HG02884 (cell line): ENCODE results near the gene VPS16.

Experiments
- ATAC-seq: cut with Tn5 transposase; IDR thresholded peaks from one replicate; pipeline ENCODE4 v1.9.1; 2021; ENCODE audit warnings: mild to moderate bottlenecking, moderate library complexity; ENCODE audit not compliant: unreplicated experiment

The VPS16 gene

DNA sequence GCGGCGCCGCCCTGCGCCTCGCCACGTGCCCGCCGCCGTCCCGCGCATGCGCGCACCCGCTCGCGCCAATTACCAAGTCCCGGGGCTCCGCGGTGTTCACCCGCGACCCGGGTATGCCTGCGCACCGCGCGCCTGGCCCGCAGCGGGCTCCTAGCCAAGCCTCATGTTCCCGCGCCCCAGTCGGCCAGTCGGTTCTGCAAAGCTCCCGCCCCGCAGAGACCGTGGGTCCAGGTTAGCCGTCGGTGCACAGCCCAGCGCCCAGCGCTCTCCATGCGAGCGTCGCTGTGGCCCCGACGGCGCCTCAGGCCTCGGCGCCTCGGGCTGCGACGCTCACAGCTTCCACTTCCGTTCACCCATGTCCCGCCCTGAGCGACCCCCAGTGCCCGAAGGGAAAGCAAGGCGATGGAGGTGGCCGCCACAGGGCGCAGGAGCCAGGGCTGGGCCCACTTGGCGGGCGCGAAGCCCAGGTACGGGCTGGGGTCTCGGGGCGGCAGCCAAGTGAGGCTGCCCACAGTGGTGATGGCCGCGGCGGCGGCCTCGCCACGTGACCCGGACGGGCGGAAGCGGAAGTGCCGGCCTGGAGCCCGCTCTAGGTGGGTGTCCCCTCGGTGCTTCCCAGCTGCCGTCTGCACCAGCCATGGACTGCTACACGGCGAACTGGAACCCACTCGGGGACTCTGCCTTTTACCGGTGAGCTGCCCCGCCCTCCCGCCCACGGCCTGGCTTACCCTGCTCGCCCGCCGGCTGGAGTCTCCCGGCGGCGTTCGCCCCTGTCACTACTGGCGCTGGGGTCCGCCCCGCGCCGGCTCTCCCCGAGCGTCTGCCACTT, at the start of gene VPS16, which contains the start of gene PCED1A:
TSS of gene VPS16 (plus strand) at position 608 of the 829 bp plus-strand sequence. CDS start at position 638, 30 bp downstream.
TSS of gene PCED1A (minus strand) at position 518 of the 829 bp plus-strand sequence. CDS start 743 bp downstream, outside the sequence.
- ATAC-seq: peak; percentile 92

DNA sequence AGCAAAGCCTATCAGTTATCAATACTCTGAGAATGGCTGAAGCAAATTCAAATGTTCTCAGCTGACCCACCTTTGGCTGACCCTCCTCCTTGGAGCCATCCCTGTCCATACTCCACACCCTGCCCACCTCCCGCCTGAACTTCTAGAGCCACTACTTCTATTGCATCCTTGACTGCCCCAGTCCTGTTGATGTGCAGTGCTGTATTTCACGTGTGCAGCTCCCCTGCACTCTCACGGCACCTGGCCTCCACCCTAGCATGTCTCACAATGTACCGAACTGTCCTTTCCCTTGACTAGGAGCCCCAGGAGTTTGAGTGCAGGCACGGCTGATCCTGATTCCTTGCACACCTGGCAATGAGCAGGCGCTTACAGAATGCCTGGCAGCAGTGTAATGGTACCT, 47.1 kb upstream of the VPS16 start:
- ATAC-seq: no peak

DNA sequence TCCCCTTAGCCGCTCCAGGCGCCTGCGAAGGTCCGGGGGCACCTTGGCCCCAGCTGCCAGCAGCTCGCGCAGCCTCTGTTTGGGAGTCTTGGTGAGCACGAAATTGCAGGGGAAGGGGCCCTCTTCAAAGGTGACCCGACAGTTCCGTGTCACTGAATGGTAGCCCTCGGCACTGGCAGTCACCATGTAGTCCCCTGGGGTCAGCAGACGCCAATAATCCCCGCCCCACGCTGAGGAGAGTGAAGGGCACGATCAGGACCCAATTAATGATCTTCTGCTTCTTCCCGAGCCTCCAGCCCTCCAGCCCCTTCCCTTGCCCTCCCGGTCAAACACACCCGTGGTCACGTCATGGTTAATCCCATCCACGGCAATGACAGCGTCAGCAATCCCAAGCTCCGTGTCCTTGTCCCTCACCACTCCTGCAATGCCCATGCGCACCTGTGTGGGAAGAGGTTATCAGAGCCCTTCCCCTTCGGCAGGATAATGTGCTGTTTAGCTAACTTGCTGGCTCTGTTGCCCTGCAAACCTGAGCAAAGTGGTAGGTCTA, 46.3 kb upstream of the VPS16 start:
- no peak for ATAC-seq

DNA sequence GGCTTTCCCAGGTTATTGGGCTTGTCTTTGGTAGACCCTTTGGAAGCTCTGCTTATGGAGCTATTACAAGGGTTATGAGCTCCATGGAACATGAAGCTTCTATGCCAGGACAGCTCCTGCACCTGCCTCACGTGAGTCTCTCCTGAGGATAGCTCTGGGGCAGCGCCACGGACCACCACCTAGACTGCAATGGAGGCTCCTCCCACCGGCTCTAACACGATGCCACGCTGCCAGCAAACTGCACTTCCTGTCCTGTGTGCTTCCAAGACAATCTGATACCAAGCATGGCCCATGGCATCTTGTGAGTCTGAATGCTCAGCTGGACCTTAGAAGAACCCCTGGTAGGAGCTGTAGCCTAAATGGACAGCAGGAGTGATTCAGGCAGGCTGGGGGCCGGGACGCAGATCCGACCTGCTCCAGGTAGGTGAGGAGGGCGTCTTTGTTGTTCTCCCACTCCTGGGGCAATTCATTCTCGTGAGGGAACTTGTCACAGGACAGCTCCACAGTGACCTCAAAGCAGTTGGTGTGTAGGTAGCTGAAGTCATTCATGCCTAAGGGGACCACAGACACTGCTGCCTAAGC, 45.6 kb upstream of the VPS16 start:
- ATAC-seq: no peak

DNA sequence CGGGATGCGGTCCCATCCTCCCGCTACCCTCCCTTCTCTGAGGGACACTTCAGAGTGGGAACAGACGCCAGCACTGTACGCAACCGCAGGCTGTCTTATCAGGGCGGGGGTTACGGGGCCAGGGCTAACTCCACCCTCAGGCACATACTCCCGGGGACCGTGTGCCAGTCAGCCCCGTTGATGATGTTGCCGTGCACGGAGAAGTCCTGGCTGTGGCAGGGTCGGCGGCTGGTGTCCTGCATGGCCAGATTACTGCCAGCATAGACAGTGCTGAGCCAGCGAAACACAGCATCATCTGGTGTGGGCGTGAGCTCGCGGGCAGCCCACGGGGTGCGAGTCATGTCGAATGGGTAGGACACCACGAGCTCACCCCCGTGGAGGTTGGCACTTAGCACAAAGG, 45.1 kb upstream of the VPS16 start:
- ATAC-seq: no peak

DNA sequence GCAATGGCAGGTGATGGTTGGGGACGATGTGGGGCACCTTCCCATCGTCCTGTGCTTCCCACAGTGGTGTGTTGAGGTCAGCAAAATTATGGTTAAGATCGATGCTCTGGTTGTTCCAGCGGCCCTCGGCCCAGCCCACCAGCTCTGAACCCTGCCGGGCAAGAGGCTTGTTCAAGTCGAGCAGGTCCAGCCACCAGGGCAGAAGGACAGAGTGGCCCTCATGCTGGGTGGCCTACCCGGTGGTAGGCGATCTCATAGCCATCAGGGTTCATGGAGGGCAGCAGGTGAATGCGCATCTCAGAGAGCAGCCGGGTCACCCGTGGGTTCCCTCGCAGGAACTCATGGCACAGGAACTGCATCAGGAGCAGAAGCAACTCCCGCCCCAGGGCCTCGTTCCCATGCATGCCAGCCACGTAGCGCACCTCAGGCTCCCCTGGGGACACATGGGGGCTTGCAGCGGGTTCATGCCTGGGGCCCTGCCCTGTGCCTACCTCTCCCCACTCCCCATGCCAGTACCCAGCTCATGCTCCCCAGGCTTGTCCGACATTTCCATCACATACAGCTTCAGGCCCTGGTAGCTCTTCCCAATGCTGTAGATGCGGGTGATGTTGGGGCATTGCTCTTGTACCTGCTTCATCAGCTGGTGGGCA, 44.4 kb upstream of the VPS16 start:
- no peak for ATAC-seq

DNA sequence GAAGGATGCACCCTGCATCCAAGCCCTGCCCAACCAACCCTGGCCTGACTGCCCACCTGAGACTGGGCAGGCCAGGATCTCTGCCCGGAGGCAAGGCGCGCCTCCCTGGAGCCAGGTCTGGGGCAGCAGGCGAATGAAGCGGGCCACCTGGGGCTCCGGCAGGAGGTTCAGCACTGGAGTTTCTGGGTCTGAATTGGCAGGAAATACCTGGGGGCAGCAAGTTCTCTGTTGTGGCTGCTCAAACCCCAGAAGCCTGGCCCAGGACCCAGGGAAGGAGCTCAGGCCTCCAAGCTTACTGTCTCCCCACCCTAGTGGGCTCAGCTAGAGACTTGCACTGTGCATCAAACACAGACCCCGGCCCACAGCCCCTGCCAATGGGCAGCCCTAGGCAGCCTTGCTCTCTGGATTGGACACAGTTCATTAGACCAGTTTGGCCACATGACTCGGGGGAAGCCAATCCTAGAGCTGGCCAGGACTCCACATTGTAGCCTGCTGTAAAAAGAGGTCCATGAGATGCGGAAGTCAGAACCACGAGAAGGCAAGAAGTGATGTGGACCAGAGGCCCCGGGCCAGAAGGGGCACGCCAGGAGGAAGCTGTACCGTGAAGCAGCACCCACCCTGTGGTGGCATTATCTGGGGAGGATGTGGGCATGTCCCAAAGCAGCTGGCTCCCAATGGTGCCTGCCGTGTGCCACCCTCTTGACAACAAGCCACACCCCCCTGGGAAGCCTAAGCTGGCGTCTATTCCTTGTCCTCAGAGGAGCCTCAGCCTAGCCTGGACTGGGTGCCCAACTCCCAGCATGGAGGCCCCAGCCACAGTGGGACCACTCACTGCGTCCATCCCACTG, 43.2 kb upstream of the VPS16 start:
- no peak for ATAC-seq

DNA sequence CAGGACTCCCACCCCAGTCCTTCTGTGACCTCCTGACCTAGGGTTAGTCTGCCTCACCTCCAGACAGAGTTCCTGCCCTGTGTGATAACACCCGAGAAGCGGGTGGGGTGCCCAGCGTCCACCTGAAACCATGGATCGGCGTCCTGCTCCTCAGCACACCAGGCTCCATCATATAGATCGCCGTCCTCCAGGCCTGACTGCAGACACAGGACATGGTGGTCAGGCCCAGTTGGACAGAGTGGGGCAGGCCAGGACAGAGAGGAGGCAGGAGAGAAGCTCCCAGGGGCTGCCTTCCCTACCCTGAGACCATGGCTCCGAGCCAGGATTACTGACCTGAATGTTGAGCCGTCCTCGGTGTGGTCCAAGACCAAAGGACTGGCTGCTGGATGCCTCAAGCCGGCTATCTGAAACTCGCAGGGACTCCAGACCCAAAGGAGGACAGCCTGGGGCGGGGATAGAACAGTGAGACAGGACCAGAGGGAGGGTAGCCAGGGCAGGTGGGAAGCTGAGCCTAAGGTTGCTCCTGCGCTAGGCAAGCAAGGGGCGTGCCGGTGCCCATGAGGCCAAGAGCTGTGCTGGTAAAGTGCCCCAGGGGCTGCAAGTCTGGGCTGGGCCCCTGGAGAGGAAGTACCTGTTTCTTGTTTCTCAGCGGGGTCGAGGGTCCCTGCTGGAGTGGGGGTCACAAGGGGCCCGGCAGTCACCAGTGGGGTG, 42.3 kb upstream of the VPS16 start:
- ATAC-seq: no peak

DNA sequence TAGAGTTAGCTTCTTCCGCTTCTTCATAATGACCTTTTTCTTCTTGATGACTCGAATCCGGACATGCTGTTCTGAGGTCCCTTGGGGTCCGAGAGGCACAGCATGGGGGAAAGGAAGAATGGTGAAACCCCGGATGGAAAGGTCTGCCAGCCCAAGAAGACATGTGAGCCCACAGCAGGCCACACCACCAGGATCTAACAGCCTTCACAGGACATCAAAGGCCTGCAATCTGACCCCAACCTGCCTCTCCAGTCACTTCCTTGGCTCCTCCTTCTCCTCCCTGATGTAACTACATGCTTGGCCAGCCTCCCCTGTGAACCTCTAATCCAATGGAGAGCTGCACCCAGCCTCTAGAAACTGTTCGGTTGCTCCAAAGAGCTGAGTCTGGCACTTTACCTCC, 41.7 kb upstream of the VPS16 start:
- ATAC-seq: no peak

DNA sequence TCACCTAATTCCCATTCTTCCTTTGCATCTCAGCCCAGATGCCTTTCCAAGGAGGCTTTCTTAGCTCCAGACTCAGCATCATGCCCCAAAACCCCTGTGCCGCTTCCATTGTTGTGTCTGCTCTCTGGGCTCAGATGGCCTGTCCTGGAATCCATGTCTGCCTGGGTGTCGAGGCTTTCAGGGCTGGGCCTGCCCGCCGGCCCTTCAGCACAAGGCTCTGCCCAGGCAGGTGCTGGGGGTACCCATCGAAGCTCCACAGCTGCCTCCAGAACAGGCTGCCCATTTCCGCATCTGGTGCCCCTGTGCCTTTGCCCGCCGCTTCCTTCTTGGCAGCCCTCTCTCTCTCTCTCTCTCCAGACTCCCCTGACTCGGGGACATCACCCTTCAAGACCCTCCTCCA, 41.3 kb upstream of the VPS16 start:
- no peak for ATAC-seq

DNA sequence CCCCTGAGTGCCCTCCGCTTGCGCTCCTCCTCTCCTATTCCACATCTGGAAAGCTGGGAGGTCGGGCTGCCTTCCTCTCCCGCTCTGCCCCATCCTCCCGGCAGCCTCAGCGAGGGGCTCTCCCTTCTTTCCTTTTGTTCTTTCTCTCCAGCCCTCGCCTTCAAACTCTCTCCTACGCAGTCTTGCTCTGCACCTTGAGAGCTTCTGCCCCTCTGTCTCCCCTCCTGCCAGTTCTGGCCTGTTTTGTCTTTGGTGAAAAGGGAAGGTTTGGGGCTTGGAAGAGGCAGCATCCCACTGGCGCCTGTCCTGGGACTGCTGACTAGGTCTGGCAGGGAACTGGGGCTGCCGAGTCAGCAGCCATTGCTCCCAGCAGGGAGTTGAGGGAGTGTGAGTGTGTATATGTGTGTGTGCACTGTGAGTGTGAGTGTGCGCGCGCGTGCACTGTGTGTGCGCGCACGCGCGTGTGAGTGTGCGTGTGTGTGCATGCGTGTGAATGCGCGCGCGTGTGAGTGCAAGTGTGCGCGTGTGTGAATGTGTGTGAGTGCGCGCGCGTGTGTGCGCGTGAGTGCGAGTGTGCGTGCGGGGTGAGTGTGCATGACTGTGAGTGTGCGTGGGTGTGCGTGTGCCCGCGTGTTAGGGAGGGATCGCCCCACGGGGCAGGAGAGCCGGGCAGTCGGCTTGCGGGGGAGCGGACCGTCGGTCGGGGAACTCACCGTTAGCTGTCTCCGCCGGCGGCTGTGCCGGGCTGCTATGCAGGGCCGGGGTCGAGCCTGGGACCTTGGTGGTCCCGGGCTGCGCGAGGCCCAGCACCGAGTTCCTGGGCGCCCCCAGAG, 40.6 kb upstream of the VPS16 start:
- ATAC-seq: no peak

DNA sequence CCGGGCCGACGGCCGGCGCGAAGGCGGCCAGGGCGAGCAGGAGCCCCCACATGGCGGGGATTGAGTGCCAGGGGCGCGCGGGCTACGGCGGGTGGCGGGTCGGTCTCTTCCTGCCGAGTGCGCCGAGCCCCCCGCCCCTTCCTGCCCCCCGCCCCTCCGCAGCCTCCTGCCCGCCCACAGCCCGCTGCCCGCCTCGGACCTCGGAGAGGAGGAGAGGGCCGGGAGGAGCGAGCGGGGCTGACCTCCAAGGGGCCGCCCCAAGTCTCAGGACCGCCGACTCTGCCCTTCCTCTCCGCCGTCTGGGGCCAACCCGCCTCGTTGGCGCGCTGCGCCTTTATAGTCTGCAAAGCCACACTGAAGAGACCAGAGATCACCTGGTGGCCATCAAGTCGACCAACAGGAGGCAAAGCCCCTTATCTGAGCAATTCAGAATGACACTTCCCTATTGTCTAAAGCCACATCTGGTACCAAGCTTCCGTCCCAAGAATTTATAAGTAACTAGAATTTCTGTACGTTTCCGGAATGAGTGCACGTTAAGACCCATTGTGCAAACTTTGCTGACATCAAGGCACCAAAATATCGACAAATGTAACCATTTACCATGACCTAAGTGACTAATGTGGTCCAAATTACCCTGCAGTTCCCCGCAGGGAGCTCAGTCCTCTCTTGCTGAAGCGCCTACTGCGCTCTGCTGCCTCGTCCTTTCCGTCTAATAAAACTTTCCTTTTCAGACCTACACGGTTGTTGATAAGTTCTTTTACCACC, 39.8 kb upstream of the VPS16 start, which contains the start of gene CPXM1:
TSS of gene CPXM1 (minus strand) at position 107 of the 765 bp plus-strand sequence. CDS start at position 52, 55 bp downstream.
- ATAC-seq: no peak

DNA sequence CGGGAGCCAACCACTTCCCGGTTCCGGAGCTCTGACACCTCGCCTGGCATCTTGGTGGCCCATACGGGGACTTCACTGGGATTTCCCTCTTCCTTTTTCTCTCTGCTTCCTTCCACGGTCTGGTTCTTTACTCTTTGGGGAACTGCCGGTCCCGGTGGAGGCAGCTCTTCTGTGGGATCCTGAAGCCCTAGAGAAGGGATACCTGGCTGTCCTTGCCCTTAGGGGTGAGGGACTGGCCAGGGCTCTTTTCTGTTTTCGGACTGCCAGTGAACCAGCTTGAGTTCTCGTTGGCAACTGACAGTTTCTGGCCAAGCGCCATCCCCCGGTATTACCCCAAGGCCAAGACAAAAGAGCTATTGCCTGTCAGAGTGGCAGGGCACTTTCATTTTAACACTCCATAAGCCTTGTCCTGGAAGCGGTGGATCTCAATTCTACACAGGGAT, 39.2 kb upstream of the VPS16 start:
- no peak for ATAC-seq

DNA sequence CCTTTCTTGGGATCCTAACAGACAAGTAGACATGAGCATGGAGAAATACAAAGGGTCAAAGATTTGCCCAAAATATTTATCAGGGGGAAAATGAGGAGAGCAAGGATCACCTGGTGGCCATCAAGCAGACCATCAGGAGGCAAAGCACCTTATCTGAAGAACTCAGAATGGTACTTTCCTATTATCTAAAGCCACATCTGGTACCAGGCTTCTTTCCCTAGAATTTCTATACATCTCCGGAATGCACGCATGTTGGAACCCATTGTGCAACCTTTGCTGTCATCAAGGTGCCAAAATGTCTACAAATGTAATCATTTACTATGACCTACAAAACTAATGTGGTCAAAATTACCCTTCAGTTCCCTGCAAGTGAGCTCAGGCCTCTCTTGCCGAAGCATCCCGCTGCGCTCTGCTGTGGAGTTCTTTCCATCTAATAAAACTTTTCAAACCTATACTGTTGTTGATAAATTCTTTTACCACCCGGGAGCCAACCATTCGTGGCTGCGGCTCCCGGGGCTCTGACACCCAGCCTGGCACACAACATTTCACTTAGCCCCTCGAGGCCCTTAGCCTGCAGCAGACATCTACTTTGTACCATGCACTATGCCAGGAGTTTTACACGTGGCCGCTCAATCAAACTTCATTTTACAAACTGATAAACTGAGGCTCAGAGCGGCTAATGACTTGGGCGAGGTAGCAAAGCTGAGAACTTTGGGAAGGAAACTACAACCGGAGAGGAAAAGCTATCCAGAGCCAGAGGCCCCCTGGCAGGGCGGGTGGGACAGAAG, 36.3 kb upstream of the VPS16 start:
- ATAC-seq: no peak

DNA sequence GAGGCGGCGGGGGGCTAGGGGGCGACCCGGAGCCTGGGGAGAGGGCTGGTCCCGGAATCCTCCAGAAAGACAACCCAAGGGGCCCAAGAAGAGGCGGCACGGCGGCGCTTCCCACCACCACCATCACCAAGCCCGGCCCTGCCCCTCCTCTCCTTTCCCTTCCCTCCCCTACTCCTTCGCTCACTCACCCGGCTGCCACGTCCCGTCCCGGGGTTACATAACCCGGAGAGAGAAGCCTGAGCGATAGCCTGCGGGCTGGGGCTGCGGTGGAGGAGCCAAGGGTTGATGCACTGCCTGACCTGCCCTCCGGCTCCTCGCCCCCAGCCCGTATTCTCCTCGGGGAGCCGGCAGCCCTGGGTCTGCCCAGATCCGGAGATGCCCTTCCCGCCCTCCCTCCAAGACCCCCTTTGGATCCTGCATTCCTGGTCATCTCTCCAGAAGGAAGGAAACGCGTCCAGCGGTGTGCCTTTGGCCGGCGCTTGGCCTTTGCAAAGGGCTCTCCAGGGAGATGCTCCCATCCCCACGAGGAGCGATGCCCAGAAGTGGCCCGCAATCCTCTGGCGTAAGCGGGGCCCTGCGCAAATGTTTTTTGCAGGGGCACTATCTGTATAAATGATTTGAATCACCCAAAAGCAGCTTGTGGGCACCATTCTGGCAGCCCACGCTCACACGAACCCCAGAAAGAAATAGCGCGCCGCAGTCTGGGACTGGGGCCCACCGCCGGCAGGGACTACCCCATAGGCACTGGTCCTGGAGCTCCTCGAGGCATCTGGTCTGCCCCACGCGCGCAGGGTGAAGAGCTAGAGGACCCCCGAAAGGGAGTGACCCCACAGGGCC, 35.5 kb upstream of the VPS16 start:
- ATAC-seq: no peak

DNA sequence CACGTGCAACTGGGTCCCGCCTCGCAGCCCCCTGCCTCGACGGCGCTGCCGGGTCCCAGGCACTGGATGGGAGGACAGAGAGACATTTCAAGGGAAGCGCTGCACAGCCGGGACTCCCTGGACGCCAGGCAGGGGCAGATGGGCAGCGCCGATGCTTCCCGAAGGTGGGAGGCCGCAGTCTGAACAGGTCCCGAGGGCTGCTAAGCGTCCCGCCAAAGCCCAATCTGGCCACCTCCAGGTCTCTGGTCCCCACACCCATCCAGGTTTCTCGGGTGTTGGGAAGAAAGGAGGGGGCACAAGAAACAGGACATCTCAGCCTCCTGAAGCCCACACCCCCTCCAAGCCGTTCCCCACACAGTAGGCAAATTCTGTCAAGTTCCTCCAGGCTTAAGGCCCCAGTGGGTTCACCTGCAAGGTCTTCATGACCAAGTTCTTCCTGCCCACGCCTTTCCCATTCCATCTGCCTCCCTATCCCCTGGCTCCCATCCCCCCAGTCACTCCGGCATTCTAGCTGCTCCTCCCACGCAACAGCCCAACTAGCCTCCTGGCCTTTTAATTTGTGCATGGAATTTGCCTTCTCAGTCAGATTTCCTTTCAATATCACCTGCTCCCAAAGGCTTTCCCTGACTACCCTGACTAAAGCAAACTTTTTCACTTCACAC, 34.7 kb upstream of the VPS16 start:
- ATAC-seq: no peak
